Aorta (tissue), 5 donors: ENCODE data around the gene EXOC2. TPM values are rescaled to one million over a fixed set of nuclear protein-coding genes. Genes with fewer than 3 reads are reported as not detected.

Experiments used
- ATAC-seq: fragments of 200-7000 bp; cut with Tn5 transposase; one replicate; pipeline ENCODE4 v1.9.1; 2022; ENCODE audit warnings: moderate library complexity; ENCODE audit not compliant: low FRiP score
- DNase-seq, 2 donors: peaks; one replicate each; pipeline ENCODE4 v3.0.0-alpha.2; 2020
- H3K27ac ChIP-seq, 2 donors: one replicate each; pipeline ENCODE4 v1.5.1; 2013; ENCODE audit warnings: low read length in 2 of 2, mild to moderate bottlenecking in 2 of 2, moderate library complexity in 2 of 2, control low read depth in 1 of 2, inconsistent platforms in 1 of 2, low read depth in 1 of 2
- H3K27me3 ChIP-seq, 2 donors: one replicate each; pipeline ENCODE4 v1.6.1; 2013; ENCODE audit warnings: control low read depth in 1 of 2, low read length in 1 of 2, mild to moderate bottlenecking in 1 of 2, moderate library complexity in 1 of 2; ENCODE audit not compliant: insufficient read depth in 2 of 2, control insufficient read depth in 1 of 2
- H3K36me3 ChIP-seq, 2 donors: one replicate each; pipeline ENCODE4 v1.6.1; 2013; ENCODE audit warnings: control low read depth in 1 of 2, low read length in 1 of 2, mild to moderate bottlenecking in 1 of 2; ENCODE audit not compliant: insufficient read depth in 2 of 2, control insufficient read depth in 1 of 2
- H3K4me1 ChIP-seq, 2 donors: one replicate each; pipeline ENCODE4 v1.6.1; 2013; ENCODE audit warnings: low read length in 2 of 2, control low read depth in 1 of 2, mild to moderate bottlenecking in 1 of 2, moderate library complexity in 1 of 2; ENCODE audit not compliant: insufficient read depth in 2 of 2, control insufficient read depth in 1 of 2
- H3K4me3 ChIP-seq, 2 donors: one replicate each; pipeline ENCODE4 v1.5.1; 2013; ENCODE audit warnings: low read length in 2 of 2, control low read depth in 1 of 2, mild to moderate bottlenecking in 1 of 2
- H3K9me3 ChIP-seq: one replicate; pipeline ENCODE4 v1.6.1; 2013; ENCODE audit warnings: mild to moderate bottlenecking, low read length; ENCODE audit not compliant: control insufficient read depth
- WGBS, 2 donors: extraction: QIAGEN DNeasy Blood & Tissue Kit; methylation state at CpG; one replicate each; pipeline ENCODE4 v1.1.7; 2013; 5-methylcytosine and 5-hydroxymethylcytosine counted together
- intact Hi-C, 2 donors: fragments of 100-400 bp; cut with DNase I; formaldehyde crosslinking; loops; one replicate each; pipeline versions ENCODE4 v1.14.2 to v1.15.0; 2022
- polyA plus RNA-seq, 2 donors: library from polyadenylated mRNA; stranded (reverse); fragments of 200-250 nt; gene quantifications; one replicate each; pipeline ENCODE4 v1.2.3, GENCODE V29; 2013
- total RNA-seq, 2 donors: library from RNA; stranded (reverse); fragmentation: NEBNext Ultra II Directional; extraction: Animal tissue kit (Norgen Biotek cat#: 25700); gene quantifications; one replicate each; pipeline ENCODE4 v1.2.1, GENCODE V29; 2021
- donor health status: healthy with polysubstance abuse.
- donor health status: Bipolar disorder and iron deficiency.
- donor health status: DM: no; HTN: no; CAD: no.
- donor health status: DM: no; HTN: no; CAD: no.
- donor health status: DM: yes; HTN: yes; CAD: no.

Gene EXOC2
- total and polyA plus RNA-seq, 4 donors, result 3.4 to 22.8 (median 11.7) TPM

DNA sequence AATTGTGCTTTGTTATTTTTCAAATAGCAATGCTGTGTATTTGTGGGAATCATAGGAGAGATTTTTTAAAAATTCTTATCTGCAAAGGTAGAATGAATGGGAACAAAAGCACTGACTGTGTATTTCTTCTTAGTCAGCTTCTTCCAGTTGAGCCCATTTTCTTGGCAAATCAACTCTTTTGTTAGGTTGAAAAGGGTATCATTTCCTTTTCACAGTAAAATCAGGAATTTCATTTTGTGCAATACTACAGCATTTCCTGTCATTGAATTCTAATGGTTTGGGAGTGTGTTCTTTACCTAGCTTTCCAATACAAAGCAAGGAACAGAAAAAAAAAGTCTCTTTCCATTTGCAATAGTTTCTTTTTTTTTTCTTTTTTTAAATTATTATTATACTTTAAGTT is 19.0 kb upstream of the EXOC2 start:
- Histone ChIP-seq H3K4me3 (no peak overlapping the region), H3K36me3 (no peaks in the 10 kb centered on the region), H3K27ac (no peak overlapping the region), H3K9me3 (no peaks in the 10 kb centered on the region), H3K27me3 (no peaks in the 10 kb centered on the region), H3K4me1 (no peaks in the 10 kb centered on the region)
- DNase-seq, result no peak
- intact Hi-C loops, result no loop called here
- ATAC-seq, result no peak

DNA sequence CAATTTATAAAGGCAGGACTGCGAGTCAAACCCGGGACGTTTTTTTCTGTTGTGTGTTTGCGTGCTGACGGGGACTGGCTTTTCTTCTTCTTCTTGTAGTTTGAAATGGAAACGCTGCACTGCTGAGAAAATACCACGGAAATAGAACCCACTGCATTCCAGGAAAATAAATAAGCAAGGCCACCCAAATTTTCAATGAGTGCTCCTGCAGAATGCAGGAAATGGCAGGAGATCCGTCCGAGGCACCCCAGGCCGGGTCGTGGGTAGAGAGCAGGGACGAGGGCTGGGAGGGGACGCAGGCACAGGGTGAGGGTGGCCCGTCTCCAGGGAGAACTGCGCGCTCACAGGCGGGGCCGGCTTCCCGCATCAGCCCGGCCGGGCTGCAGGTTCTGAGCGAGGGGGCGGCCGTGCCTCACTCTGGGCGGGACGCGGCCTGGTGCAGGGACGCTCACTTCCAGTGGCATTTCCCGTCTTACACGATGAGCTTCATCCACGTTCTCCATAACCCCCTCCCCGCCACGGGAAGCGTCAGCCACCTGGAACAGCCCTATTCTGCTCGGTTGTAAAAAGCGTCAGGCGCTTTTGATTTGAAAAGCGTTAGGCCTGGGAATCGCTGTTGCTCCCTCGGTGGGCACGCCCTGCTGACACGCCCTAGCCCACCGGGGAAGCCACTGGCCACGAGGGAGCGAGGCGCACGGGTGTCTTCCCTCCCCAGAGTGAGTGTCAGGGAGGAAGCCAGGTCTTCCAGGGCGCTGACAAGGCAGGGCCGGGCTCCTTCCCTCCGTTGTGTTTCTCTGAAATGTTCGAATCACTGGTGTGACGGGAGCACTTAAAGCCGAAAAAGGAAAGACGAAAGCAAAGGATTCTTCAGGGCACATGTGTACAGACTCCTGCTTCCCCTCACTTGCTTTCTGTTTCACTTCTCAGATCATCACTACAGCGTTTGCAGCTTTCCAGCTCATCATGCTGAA is 17.9 kb upstream of the EXOC2 start:
- Histone ChIP-seq H3K36me3 (no peaks in the 10 kb centered on the region), H3K4me3 (peak overlapping the region; percentile 9 to 27), H3K4me1 (no peaks in the 10 kb centered on the region), H3K9me3 (no peaks in the 10 kb centered on the region), H3K27ac (no peak overlapping the region), H3K27me3 (no peaks in the 10 kb centered on the region)
- intact Hi-C loops, result no loop called here
- DNase-seq (peak; percentile 67 to 86), ATAC-seq (peak; percentile 83)
- WGBS, 2 donors, result 6 to 7% methylated on average over 54 to 55 of the region's 55 CpGs

GRCh38 chr6:709471-710056 is 16.6 kb upstream of the EXOC2 start:
- Histone ChIP-seq H3K4me3 (no peak overlapping the region), H3K4me1 (no peaks in the 10 kb centered on the region), H3K27me3 (no peaks in the 10 kb centered on the region), H3K27ac (no peak overlapping the region), H3K9me3 (no peaks in the 10 kb centered on the region), H3K36me3 (no peaks in the 10 kb centered on the region)
- intact Hi-C loops, result no loop called here
- DNase-seq (no peak), ATAC-seq (no peak)
- WGBS, 2 donors, result 87 to 90% methylated on average over 3 of the region's 3 CpGs

- Histone ChIP-seq H3K9me3 (no peaks in the 10 kb centered on the region), H3K27me3 (no peaks in the 10 kb centered on the region), H3K27ac (no peak overlapping the region), H3K4me3 (no peak overlapping the region), H3K36me3 (no peaks in the 10 kb centered on the region), H3K4me1 (no peaks in the 10 kb centered on the region)
- intact Hi-C loops, result no loop called here
- ATAC-seq (no peak), DNase-seq (no peak)
- 59 to 69% methylated on average over 6 of the region's 6 CpGs for WGBS, 2 donors
Observed at GRCh38 chr6:708237-708598, 15.3 kb upstream of the EXOC2 start.

DNA sequence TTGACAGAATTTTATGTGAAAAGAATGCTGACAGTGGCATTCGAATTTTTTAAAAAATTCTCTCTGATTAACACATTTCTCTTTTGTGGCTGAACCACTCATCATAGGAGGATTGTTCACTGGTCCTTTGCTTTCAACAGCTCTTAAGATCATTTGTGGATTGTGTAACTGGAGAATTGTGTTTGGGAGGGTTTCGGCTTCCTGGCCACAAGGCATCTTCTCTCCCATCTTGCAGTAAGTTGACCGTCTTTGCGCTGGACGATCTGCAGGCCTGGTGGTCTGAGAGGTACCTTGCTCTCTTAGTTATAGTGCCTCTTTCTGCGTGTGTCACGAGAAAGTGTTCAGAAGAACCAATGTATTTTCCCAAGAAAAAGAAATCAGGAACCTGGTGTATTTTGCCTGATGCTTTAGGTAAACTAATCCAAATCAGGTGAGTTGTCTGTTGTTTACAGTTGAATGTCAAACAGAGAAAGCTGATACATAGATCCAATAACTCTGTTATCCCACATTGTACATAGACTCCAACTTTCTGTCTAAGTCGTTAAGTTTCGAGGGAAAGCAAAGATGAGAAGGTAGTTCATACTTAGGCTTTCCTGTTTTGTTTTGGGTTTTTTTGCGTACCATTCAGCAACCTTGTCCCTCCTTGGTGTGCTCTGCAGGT is 14.8 kb upstream of the EXOC2 start:
- no peaks in the 10 kb centered on the region for H3K36me3 ChIP-seq
- no peaks in the 10 kb centered on the region for H3K4me1 ChIP-seq
- ATAC-seq, result no peak
- no peak overlapping the region for H3K4me3 ChIP-seq
- no peaks in the 10 kb centered on the region for H3K27me3 ChIP-seq
- H3K27ac ChIP-seq, result no peak overlapping the region
- intact Hi-C loops, result no loop called here
- DNase-seq, result no peak
- 90 to 91% methylated on average over 10 of the region's 10 CpGs for WGBS, 2 donors
- H3K9me3 ChIP-seq, result no peaks in the 10 kb centered on the region

DNA sequence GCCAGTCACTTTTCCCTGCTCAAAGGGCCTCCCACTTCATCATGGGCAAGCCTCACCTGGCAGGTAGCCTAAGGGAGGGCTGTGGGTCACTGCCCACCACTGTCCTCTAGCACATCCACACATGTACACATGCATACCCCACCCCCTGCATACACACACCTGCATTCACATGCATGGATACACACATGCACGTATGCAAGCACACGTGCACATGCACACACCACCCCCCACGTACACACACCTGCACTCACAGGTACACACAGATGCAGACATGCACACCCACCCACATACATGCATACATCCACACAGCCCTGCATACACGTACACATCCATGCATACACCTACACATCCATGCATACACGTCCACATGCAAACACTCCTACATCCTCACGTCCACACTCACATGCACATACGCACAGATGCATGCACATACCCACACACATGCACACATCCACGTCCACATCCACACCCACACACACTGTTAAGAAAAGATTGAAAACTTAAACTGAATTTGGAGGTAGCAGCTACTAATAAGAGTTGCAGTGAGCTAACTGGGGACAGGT is 14.0 kb upstream of the EXOC2 start:
- no peak overlapping the region for H3K27ac ChIP-seq
- H3K4me3 ChIP-seq, result no peak overlapping the region
- no peaks in the 10 kb centered on the region for H3K9me3 ChIP-seq
- no peaks in the 10 kb centered on the region for H3K4me1 ChIP-seq
- DNase-seq (no peak), ATAC-seq (no peak)
- 84 to 85% methylated on average over 8 of the region's 8 CpGs for whole genome bisulfite sequencing, 2 donors
- H3K27me3 ChIP-seq, result no peaks in the 10 kb centered on the region
- H3K36me3 ChIP-seq, result no peaks in the 10 kb centered on the region
- intact Hi-C loops, result no loop called here

DNA sequence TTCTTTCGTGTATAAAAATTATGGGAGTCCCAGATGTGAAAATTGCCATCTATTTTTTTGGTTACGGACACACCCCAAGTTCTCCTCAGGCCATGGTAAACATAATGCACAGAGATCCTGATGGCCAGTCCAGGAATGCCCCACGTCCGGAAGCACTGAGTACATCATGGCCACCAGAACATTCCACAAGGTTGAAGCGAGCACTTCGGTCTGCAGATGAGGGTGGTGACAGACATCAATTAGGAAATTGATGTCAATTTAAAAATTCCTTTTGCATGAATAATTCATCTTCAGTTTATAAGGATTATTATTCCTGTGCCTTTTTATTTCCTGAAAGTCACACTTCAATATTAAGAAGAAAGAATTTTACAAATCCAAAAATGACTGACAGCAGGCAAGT is 13.2 kb upstream of the EXOC2 start:
- no peak for ATAC-seq
- no peak overlapping the region for H3K27ac ChIP-seq
- H3K4me3 ChIP-seq, result no peak overlapping the region
- 62 to 72% methylated on average over 6 of the region's 6 CpGs for WGBS, 2 donors
- H3K27me3 ChIP-seq, result no peaks in the 10 kb centered on the region
- no peak for DNase-seq
- no peaks in the 10 kb centered on the region for H3K36me3 ChIP-seq
- H3K4me1 ChIP-seq, result no peaks in the 10 kb centered on the region
- H3K9me3 ChIP-seq, result no peaks in the 10 kb centered on the region
- intact Hi-C loops, result no loop called here

GRCh38 chr6:705047-705446 is 12.1 kb upstream of the EXOC2 start:
- 50 to 57% methylated on average over 4 of the region's 4 CpGs for WGBS, 2 donors
- ATAC-seq (no peak), DNase-seq (no peak)
- Histone ChIP-seq H3K27me3 (no peaks in the 10 kb centered on the region), H3K36me3 (no peaks in the 10 kb centered on the region), H3K9me3 (no peaks in the 10 kb centered on the region), H3K27ac (no peak overlapping the region), H3K4me1 (no peaks in the 10 kb centered on the region), H3K4me3 (no peak overlapping the region)
- intact Hi-C loops, result no loop called here
